HG02884 (cell line): Measurements from ENCODE around the gene LGALS12.

Experiments used
- ATAC-seq: cut with Tn5 transposase; IDR thresholded peaks from one replicate; pipeline ENCODE4 v1.9.1; 2021; ENCODE audit warnings: mild to moderate bottlenecking, moderate library complexity; ENCODE audit not compliant: unreplicated experiment

Gene LGALS12

GRCh38 chr11:63558459-63559157 is 52.7 kb downstream of the LGALS12 start:
- ATAC-seq, result no peak

- ATAC-seq, result no peak
Measured at GRCh38 chr11:63560506-63561180, 54.8 kb downstream of the LGALS12 start.

- no peak for ATAC-seq
Measured at GRCh38 chr11:63563201-63564055, 57.5 kb downstream of the LGALS12 start, which contains the start of gene PLAAT2. Gene PLAAT2 (minus strand): TSS chr11:63563379. CDS start chr11:63563324, 55 bp downstream.

GRCh38 chr11:63564056-63564774 is 58.3 kb downstream of the LGALS12 start:
- ATAC-seq, result peak; percentile 68

- ATAC-seq, result no peak
Measured at GRCh38 chr11:63564784-63565350, 59.0 kb downstream of the LGALS12 start.
